Right cardiac atrium (tissue), 5 donors: ENCODE measurements around the gene KCTD2. TPM values are rescaled to one million over a fixed set of nuclear protein-coding genes. Genes with fewer than 3 reads are reported as not detected.
"Not testable (repeated sequence)": the region's sequence is repeated elsewhere in the genome, so short reads cannot be mapped to it uniquely, and the experiment has no call there.

ENCODE experiments used
- ATAC-seq, 2 donors: fragments of 200-7000 bp; cut with Tn5 transposase; one replicate each; pipeline versions ENCODE4 v1.8.0 to v1.9.1; 2020; ENCODE audit warnings: moderate library complexity in 2 of 2, mild to moderate bottlenecking in 1 of 2
- DNase-seq, 3 donors: peaks; one replicate each; pipeline ENCODE4 v3.0.0-alpha.2; 2020
- H3K27ac ChIP-seq: one replicate; pipeline ENCODE4 v1.5.1; 2013; ENCODE audit warnings: mild to moderate bottlenecking, low read length, control low read depth, moderate library complexity
- H3K27me3 ChIP-seq: one replicate; pipeline ENCODE4 v1.6.1; 2013; ENCODE audit not compliant: control insufficient read depth, insufficient read depth
- H3K4me1 ChIP-seq: one replicate; pipeline ENCODE4 v1.6.1; 2013; ENCODE audit warnings: low read length; ENCODE audit not compliant: control insufficient read depth, insufficient read depth
- H3K4me3 ChIP-seq: one replicate; pipeline ENCODE4 v1.5.1; 2013; ENCODE audit warnings: low read length, control low read depth
- H3K9me3 ChIP-seq: one replicate; pipeline ENCODE4 v1.6.1; 2013; ENCODE audit warnings: low read length; ENCODE audit not compliant: control insufficient read depth
- WGBS: extraction: QIAGEN DNeasy Blood & Tissue Kit; methylation state at CpG from one replicate; pipeline ENCODE4 v1.1.7; 2013; 5-methylcytosine and 5-hydroxymethylcytosine counted together
- intact Hi-C, 4 donors: fragments of 100-400 bp; cut with DNase I; formaldehyde crosslinking; loops; one replicate each; pipeline versions ENCODE4 v1.11.0 to v1.14.0; 2022 to 2023
- long read RNA-seq, 4 donors: library from polyadenylated mRNA; unstranded; transcript quantifications; one replicate each; pipeline ENCODE4 v2.0.0, GENCODE V29; 2020 to 2021
- polyA plus RNA-seq: library from polyadenylated mRNA; stranded (reverse); fragments of 200-250 nt; gene quantifications from one replicate; pipeline ENCODE4 v1.2.3, GENCODE V29; 2013
- total RNA-seq, 4 donors: library from RNA; stranded (reverse); fragmentation: NEBNext Ultra II Directional; extraction: Animal tissue kit (Norgen Biotek cat#: 25700); gene quantifications; one replicate each; pipeline ENCODE4 v1.2.1, GENCODE V29; 2021
- donor health status: healthy with polysubstance abuse.
- donor health status: DM: no; HTN: yes; CAD: no.
- donor health status: DM: no; HTN: no; CAD: no.
- donor health status: DM: no; HTN: yes; CAD: no; lungs with severe emphysema.
- donor health status: DM: yes; HTN: yes; CAD: no.

KCTD2 gene, protein sequence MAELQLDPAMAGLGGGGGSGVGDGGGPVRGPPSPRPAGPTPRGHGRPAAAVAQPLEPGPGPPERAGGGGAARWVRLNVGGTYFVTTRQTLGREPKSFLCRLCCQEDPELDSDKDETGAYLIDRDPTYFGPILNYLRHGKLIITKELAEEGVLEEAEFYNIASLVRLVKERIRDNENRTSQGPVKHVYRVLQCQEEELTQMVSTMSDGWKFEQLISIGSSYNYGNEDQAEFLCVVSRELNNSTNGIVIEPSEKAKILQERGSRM
- total RNA-seq, result 10 to 100 TPM; 22.3 to 27.5 (median 23.1) TPM
- 22.8 TPM for polyA plus RNA-seq
- long read RNA-seq, donor 1, transcript KCTD2-201 (6 exons, 3,635 nt), result major isoform, 20 of 39 reads
- long read RNA-seq, donor 1, partial matches to known transcripts, result 18 of 39 reads
- long read RNA-seq, donor 1, other reads (novel, unspliced or antisense), result 1 of 39 reads
- long read RNA-seq, donor 2, transcript KCTD2-201 (6 exons, 3,635 nt), result major isoform, 14 of 19 reads
- long read RNA-seq, donor 2, partial matches to known transcripts, result 1 of 19 reads
- long read RNA-seq, donor 2, other reads (novel, unspliced or antisense), result 3 of 19 reads
- long read RNA-seq, donor 3, partial matches to known transcripts, result 36 of 39 reads
- long read RNA-seq, donor 3, other reads (novel, unspliced or antisense), result 3 of 39 reads
- long read RNA-seq, donor 4, transcript KCTD2-201 (6 exons, 3,635 nt), result major isoform, 6 of 18 reads
- long read RNA-seq, donor 4, partial matches to known transcripts, result 12 of 18 reads
- long read RNA-seq, donor 4, other reads (novel, unspliced or antisense), result 0 of 18 reads

DNA sequence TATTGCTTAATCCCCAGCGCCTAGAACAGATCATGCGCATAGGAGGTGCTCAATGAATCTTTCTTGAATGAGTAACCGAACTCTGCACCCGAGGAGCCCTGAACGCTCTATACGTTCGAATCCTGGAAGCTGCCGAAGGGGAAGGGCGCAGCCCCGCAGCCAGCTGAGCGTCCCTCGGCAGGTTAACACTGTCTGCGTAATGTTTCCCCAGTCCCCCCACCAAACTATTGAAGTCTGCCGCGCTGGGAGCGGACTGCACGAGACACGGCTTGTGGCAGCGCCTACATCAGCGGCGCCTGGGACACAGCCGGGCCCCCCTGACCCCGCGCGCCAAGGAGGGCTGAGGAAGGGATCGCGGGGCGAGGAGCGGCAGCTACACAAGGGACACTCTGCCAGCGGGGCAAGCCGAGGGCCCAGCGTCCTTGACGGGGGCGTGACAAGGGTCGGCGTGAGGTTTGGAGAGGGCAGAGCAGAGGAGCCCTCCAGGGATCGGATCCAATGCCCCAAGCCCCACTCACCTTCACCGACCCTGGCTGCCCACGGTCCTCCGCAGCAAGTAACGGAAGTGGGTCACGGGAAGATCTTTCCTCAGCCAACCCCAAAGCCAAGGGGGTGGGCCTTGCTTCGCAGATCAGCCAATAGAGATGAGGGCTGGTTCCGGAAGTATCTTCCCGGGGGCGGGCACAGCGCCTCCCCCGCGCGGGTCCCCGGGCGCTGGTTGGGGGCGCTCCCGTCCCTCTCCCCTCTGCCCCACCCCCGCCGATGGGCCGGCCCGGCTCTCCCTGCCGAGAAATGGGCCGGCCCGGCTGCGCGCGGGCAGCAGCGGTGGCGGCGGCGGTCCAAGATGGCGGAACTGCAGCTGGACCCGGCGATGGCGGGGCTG lies at the start of gene KCTD2, which contains the start of gene ATP5PD:
Gene KCTD2 (plus strand): TSS at position 819 of the 883 bp plus-strand sequence. CDS start 26 bp downstream, at position 845.
Gene ATP5PD (minus strand): TSS at position 563 of the 883 bp plus-strand sequence. CDS start 4,319 bp downstream, outside the sequence.
- Histone ChIP-seq H3K9me3 (no peaks in the 10 kb centered on the region), H3K4me3 (peak within 1 kb of the TSS; percentile 82), H3K4me1 (peaks cover 3% of the 10 kb centered on the region), H3K27me3 (no peaks in the 10 kb centered on the region), H3K27ac (peak within 1 kb of the TSS; percentile 87)
- peak; percentile 99 for ATAC-seq
- DNase-seq, result peak; percentile 97 to 99 (median 98)
- intact Hi-C loops, result no loop called here
- under 1% methylated on average over 72 of the region's 72 CpGs for WGBS

- no peaks in the 10 kb centered on the region for H3K27me3 ChIP-seq
- WGBS, result 50% methylated on average over 6 of the region's 6 CpGs
- H3K27ac ChIP-seq, result peak overlapping the region; percentile 57
These were observed 48.2 kb upstream of the KCTD2 start for GRCh38 chr17:74998783-74999182.

DNA sequence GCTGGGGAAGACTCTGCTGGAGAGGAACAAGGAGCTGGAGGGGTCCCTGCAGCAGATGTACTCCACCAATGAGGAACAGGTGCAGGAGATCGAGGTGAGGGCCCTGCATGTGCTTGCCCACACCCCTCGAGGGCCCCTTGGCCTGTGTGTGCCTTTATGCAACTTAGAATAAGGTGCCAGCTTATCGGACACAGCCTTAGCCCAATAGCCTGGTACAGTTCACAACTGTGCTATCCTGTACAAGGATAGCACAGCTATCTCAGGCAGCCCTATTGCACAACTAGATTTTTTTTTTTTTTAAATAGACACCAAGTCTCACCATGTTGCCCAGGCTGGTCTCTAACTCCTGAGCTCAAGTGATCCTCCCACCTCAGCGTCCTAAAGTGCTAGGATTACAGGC lies 47.5 kb upstream of the KCTD2 start:
- Histone ChIP-seq H3K27ac (peak overlapping the region; percentile 57), H3K4me3 (no peak overlapping the region), H3K9me3 (no peaks in the 10 kb centered on the region), H3K4me1 (peaks cover 6% of the 10 kb centered on the region), H3K27me3 (no peaks in the 10 kb centered on the region)
- intact Hi-C loops, result no loop called here
- ATAC-seq, result peak; percentile 56 to 77
- WGBS, result 73% methylated on average over 4 of the region's 4 CpGs
- no peak for DNase-seq

More at GRCh38 chr17:74998783-74999182, 48.2 kb upstream of the KCTD2 start:
- H3K4me3 ChIP-seq, result no peak overlapping the region
- peak in 2 of 3 donors; percentile 56 to 61 for DNase-seq
- ATAC-seq, result peak; percentile 71 to 73
- peaks cover 6% of the 10 kb centered on the region for H3K4me1 ChIP-seq
- intact Hi-C loops, result no loop called here
- H3K9me3 ChIP-seq, result no peaks in the 10 kb centered on the region

DNA sequence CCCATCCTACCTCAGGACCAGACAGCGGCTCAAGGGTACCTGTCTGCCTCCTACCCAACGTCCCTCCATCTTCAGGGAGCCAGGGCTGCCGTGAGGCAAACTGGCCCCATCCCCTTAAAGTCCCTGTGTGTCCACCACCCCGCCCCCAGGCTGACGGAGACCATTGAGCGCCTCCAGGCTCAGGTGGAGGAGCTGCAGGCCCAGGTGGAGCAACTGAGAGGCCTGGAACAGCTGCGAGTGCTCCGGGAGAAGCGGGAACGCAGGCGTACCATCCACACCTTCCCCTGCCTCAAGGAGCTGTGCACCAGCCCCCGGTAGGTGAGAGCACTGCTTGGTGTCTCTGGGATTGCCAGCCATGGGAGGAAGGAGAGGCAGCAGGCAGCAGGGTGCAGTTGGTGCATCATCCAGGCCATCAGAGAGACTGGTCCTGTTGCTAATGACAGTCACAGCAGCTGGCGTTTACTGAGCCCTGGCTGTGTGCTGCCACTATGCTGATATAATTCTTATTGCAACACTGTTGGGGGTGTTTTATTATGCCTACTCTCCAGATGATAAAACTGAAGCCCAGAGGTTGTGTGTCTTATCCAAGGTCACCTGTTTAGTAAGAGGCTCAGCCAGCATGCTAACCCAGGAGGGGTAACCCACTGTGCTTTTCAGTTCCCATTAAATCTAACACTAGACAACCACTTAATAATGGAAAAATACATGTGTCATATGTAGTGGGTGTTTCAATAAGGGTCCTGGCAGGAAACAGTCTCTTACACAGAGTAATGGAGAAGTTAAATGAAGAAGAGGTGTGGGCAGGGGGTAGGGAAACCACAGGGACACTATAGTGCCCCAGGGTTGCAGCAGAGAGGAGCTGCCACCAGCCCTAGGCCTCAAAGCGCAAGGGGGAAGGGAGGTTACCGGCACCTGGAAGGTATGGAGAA lies 44.8 kb upstream of the KCTD2 start:
- Histone ChIP-seq H3K27me3 (no peaks in the 10 kb centered on the region), H3K4me1 (peaks cover 6% of the 10 kb centered on the region), H3K27ac (no peak overlapping the region), H3K4me3 (no peak overlapping the region), H3K9me3 (no peaks in the 10 kb centered on the region)
- 91% methylated on average over 15 of the region's 15 CpGs for WGBS
- DNase-seq (no peak), ATAC-seq (no peak)
- intact Hi-C loops, result no loop called here

DNA sequence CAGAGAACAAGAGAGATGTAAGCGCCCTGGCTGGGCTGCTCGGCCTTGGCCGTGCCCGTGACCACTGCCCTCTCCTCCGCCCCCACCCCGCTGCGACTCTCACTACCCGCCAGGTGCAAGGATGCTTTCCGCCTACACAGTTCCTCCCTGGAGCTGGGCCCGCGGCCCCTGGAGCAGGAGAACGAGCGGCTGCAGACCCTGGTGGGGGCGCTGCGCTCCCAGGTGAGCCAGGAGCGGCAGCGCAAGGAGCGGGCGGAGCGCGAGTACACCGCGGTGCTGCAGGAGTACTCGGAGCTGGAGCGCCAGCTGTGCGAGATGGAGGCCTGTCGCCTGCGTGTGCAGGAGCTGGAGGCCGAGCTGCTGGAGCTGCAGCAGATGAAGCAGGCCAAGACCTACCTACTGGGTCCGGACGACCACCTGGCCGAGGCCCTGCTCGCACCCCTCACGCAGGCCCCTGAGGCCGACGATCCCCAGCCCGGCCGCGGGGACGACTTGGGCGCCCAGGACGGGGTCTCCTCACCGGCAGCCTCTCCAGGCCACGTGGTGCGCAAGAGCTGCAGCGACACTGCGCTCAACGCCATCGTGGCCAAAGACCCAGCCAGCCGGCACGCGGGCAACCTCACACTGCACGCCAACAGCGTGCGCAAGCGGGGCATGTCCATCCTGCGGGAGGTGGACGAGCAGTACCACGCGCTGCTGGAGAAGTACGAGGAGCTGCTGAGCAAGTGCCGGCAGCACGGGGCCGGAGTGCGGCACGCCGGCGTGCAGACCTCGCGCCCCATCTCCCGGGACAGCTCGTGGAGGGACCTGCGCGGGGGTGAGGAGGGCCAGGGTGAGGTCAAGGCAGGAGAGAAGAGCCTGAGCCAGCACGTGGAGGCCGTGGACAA lies 43.7 kb upstream of the KCTD2 start:
- Histone ChIP-seq H3K27ac (no peak overlapping the region), H3K4me1 (peaks cover 6% of the 10 kb centered on the region), H3K4me3 (no peak overlapping the region), H3K27me3 (no peaks in the 10 kb centered on the region), H3K9me3 (no peaks in the 10 kb centered on the region)
- DNase-seq (peak in 1 of 3 donors; percentile 60), ATAC-seq (peak in 1 of 2 donors; percentile 3)
- WGBS, result 86% methylated on average over 76 of the region's 76 CpGs
- intact Hi-C loops, result no loop called here

- DNase-seq, result no peak
- H3K9me3 ChIP-seq, result no peaks in the 10 kb centered on the region
- ATAC-seq, result no peak
- no peak overlapping the region for H3K27ac ChIP-seq
- intact Hi-C loops, result no loop called here
- no peak overlapping the region for H3K4me3 ChIP-seq
- H3K27me3 ChIP-seq, result no peaks in the 10 kb centered on the region
- WGBS, result 92% methylated on average over 19 of the region's 19 CpGs
- H3K4me1 ChIP-seq, result peaks cover 4% of the 10 kb centered on the region
These were observed 43.1 kb upstream of the KCTD2 start for GRCh38 chr17:75003957-75004355.

- no peak overlapping the region for H3K4me3 ChIP-seq
- 96% methylated on average over 3 of the region's 3 CpGs for WGBS
- ATAC-seq, result no peak
- H3K27ac ChIP-seq, result no peak overlapping the region
- no peak for DNase-seq
- H3K4me1 ChIP-seq, result peaks cover under 1% of the 10 kb centered on the region
- intact Hi-C loops, result no loop called here
- H3K9me3 ChIP-seq, result no peaks in the 10 kb centered on the region
- no peaks in the 10 kb centered on the region for H3K27me3 ChIP-seq
These were observed 42.7 kb upstream of the KCTD2 start for GRCh38 chr17:75004371-75004770.

DNA sequence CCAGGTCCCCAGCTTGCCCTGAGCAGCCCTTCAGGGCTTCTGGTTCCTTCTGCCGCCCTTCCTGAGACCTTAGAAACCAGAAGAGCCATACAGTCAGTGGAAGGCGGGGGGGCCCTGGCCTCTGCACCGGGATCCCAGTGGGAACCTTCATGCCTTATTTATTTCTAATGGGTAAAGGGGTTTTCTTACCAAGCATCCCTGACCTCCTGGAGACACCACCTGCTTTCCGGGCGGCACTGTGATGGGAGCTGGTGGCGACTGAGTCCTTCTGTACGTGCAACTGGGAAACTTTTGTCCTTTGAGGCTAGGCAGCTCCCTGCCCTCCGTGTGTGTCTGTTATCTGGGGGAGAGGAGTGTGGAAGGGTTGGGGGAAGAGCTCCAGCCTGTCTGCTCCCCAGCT lies 41.7 kb upstream of the KCTD2 start:
- ATAC-seq, result no peak
- intact Hi-C loops, result no loop called here
- 89% methylated on average over 8 of the region's 8 CpGs for WGBS

DNA sequence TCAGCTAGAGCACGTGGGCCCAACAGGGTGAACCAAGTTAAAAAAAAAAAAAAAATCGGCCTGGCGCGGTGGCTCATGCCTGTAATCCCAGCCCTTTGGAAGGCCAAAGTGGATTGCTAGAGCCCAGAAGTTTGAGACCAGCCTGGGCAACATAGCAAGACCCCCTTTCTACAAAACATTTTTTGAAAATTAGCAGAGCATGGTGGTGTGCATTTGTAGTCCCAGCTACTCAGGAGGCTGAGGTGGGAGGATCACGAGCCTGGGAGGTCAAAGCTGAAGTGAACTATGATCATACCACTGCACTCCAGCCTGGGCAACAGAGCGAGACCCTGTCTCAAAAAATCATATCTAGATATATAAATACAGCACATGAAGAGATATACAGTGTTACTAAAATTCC lies 40.9 kb upstream of the KCTD2 start:
- H3K27ac ChIP-seq, H3K27me3 ChIP-seq, H3K9me3 ChIP-seq, H3K4me1 ChIP-seq, intact Hi-C loops, H3K4me3 ChIP-seq, ATAC-seq, DNase-seq: not testable (repeated sequence)
- WGBS, result 91% methylated on average over 6 of the region's 6 CpGs

More for the DNA sequence above, 41.7 kb upstream of the KCTD2 start:
- Histone ChIP-seq H3K4me1 (no peaks in the 10 kb centered on the region), H3K27ac (no peak overlapping the region), H3K27me3 (no peaks in the 10 kb centered on the region), H3K9me3 (no peaks in the 10 kb centered on the region), H3K4me3 (no peak overlapping the region)
- DNase-seq, result no peak
